ENCODE measurements around the gene GPC5. TPM values are rescaled to one million over a fixed set of nuclear protein-coding genes. Genes with fewer than 3 reads are reported as not detected.

The GPC5 gene
- total and polyA plus RNA-seq, 2 of the 8 experiments (the other 6 are each of a cell fraction or from before 2014, with no cell fraction given): 0.20 to 0.39 TPM

DNA sequence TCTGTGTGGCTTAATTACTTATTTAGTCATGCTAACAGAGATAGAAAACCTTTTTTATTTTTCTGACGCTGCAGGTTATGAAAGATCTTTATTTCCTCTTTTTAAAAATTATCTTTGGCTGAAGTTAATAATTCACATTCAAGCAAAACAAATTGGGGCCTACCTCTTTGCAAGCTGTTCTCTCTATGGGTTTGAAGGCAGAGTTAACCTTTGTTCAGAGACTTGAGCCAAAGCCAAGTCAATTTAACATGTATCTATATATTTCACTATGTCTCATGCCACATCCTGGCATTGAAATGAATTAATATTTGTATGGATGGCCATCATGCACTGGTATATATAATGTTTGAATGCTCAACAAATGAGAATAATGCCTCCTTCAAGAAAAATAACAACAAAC lies 1150.9 kb downstream of the GPC5 start (continued):
- TF ChIP-seq ASH2L (IDR thresholded peaks at IDR 0.05; ENCODE audit: low read length) (no peak), RBBP5 (IDR thresholded peaks at IDR 0.05; ENCODE audit: borderline replicate concordance, low read depth, low read length) (no peak)
- TF ChIP-seq, protein P1, sequence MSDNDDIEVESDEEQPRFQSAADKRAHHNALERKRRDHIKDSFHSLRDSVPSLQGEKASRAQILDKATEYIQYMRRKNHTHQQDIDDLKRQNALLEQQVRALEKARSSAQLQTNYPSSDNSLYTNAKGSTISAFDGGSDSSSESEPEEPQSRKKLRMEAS (IDR thresholded peaks at IDR 0.05): no peak

All from H1 (cell line).